ENCODE measurements around the gene MRM2.

Gene MRM2

DNA sequence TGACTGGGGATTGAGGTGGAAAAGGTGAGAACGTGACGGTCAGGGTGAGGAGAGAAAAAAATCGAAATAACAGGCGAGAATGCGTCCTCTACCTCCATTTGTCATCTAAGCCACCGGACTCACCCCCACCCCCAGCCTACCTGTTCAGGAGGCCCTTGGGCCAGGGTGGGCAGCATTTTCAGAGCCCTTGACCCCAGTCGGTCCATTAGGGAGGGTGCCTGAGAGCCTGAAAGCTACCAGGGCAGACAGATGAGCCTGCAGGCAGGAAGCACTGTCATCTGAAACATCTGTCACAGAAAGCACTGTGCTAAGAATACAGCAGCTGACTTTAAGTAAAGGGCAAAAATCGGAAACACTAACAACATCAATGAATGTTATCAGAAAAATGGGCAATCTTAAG lies 56.3 kb downstream of the MRM2 start:
- no peak for DNase-seq (ENCODE audit: low read depth in 2 of 2)
